ENCODE data around the gene HYAL4. TPM values are rescaled to one million over a fixed set of nuclear protein-coding genes. Genes with fewer than 3 reads are reported as not detected.

Gene HYAL4
- total RNA-seq, 2 donors from 2014 or later = 0.51 to 1.2 TPM

GRCh38 chr7:123865517-123866117 is 20.6 kb downstream of the HYAL4 start:
- peaks cover 19% of the 10 kb centered on the region for H3K9me3 Mint-ChIP-seq
- Histone ChIP-seq H3K27ac (ENCODE audit: low read depth, low read length) (no peak overlapping the region), H3K9ac (ENCODE audit: extremely low read depth, low read length, poor library complexity, severe bottlenecking) (no peak overlapping the region), H3K9me3 (ENCODE audit: control insufficient read depth, low read length) (peaks cover 19% of the 10 kb centered on the region), H3K4me3 (ENCODE audit: low read length) (no peak overlapping the region), H3K36me3 (ENCODE audit: control insufficient read depth, insufficient read depth, low read length) (no peaks in the 10 kb centered on the region), H3K4me1 (ENCODE audit: control insufficient read depth, insufficient read depth, low read length) (no peaks in the 10 kb centered on the region), H3K27me3 (ENCODE audit: control insufficient read depth, insufficient read depth, low read length, poor library complexity, severe bottlenecking) (no peaks in the 10 kb centered on the region)
- WGBS, 2 experiments (ENCODE audit: insufficient coverage in 1 of 2, insufficient read length in 1 of 2) = 36% methylated on average over 3 of the region's 3 CpGs; no CpG with 5 or more reads in 1 of the 2 experiments
- no peak overlapping the region for H3K27ac Mint-ChIP-seq
- no peaks in the 10 kb centered on the region for H3K27me3 Mint-ChIP-seq (ENCODE audit: insufficient read depth)
- no peak overlapping the region for H3K4me3 Mint-ChIP-seq
- DNase-seq = peak; percentile 72
- peaks cover 6% of the 10 kb centered on the region for H3K36me3 Mint-ChIP-seq (ENCODE audit: low read depth)
- H3K4me1 Mint-ChIP-seq = peaks cover 29% of the 10 kb centered on the region
- peak; percentile 84 for TF ChIP-seq CTCF (conservative IDR thresholded peaks at IDR 0.05)

- TF ChIP-seq CTCF (conservative IDR thresholded peaks at IDR 0.05) = no peak
- no peaks in the 10 kb centered on the region for H3K27me3 Mint-ChIP-seq (ENCODE audit: insufficient read depth)
- no peak overlapping the region for H3K27ac ChIP-seq (ENCODE audit: low read depth, low read length)
- peaks cover 6% of the 10 kb centered on the region for H3K36me3 Mint-ChIP-seq (ENCODE audit: low read depth)
- H3K36me3 ChIP-seq (ENCODE audit: control insufficient read depth, insufficient read depth, low read length) = no peaks in the 10 kb centered on the region
- H3K27me3 ChIP-seq (ENCODE audit: control insufficient read depth, insufficient read depth, low read length, poor library complexity, severe bottlenecking) = no peaks in the 10 kb centered on the region
- H3K4me1 Mint-ChIP-seq = peaks cover 26% of the 10 kb centered on the region
- H3K4me3 Mint-ChIP-seq = no peak overlapping the region
- DNase-seq = no peak
- H3K9me3 Mint-ChIP-seq = peaks cover 19% of the 10 kb centered on the region
- 100% methylated on average over 1 of the region's 1 CpG; no CpG with 5 or more reads in 1 of the 2 experiments for WGBS, 2 experiments (ENCODE audit: insufficient coverage in 1 of 2, insufficient read length in 1 of 2)
- H3K9ac ChIP-seq (ENCODE audit: extremely low read depth, low read length, poor library complexity, severe bottlenecking) = no peak overlapping the region
- H3K9me3 ChIP-seq (ENCODE audit: control insufficient read depth, low read length) = peaks cover 19% of the 10 kb centered on the region
- H3K4me3 ChIP-seq (ENCODE audit: low read length) = no peak overlapping the region
- H3K4me1 ChIP-seq (ENCODE audit: control insufficient read depth, insufficient read depth, low read length) = no peaks in the 10 kb centered on the region
- no peak overlapping the region for H3K27ac Mint-ChIP-seq
These were observed 22.3 kb downstream of the HYAL4 start for GRCh38 chr7:123867225-123867624.

- H3K27ac ChIP-seq (ENCODE audit: low read depth, low read length) = no peak overlapping the region
- H3K36me3 ChIP-seq (ENCODE audit: control insufficient read depth, insufficient read depth, low read length) = no peaks in the 10 kb centered on the region
- peaks cover 5% of the 10 kb centered on the region for H3K9me3 ChIP-seq (ENCODE audit: control insufficient read depth, low read length)
- no peaks in the 10 kb centered on the region for H3K4me1 ChIP-seq (ENCODE audit: control insufficient read depth, insufficient read depth, low read length)
- Mint-ChIP-seq H3K36me3 (ENCODE audit: low read depth) (peaks cover under 1% of the 10 kb centered on the region), H3K9me3 (peaks cover 3% of the 10 kb centered on the region), H3K27ac (no peak overlapping the region), H3K4me1 (peaks cover 7% of the 10 kb centered on the region), H3K4me3 (no peak overlapping the region), H3K27me3 (ENCODE audit: insufficient read depth) (no peaks in the 10 kb centered on the region)
- no peaks in the 10 kb centered on the region for H3K27me3 ChIP-seq (ENCODE audit: control insufficient read depth, insufficient read depth, low read length, poor library complexity, severe bottlenecking)
- H3K4me3 ChIP-seq (ENCODE audit: low read length) = no peak overlapping the region
- peak; percentile 86 for TF ChIP-seq CTCF (conservative IDR thresholded peaks at IDR 0.05)
- H3K9ac ChIP-seq (ENCODE audit: extremely low read depth, low read length, poor library complexity, severe bottlenecking) = no peak overlapping the region
- 17 to 37% methylated on average over 4 to 7 of the region's 7 CpGs for WGBS, 2 experiments (ENCODE audit: insufficient coverage in 1 of 2, insufficient read length in 1 of 2)
- DNase-seq = peak; percentile 81
These were observed 27.3 kb downstream of the HYAL4 start for GRCh38 chr7:123871998-123872867.
